Measurements from ENCODE around the gene SPTBN2. TPM values are rescaled to one million over a fixed set of nuclear protein-coding genes. Genes with fewer than 3 reads are reported as not detected.
"Not testable (repeated sequence)": the region's sequence is repeated elsewhere in the genome, so short reads cannot be mapped to it uniquely, and the experiment has no call there.

SPTBN2 gene
- total RNA-seq, 3 donors from 2014 or later (not counting 1 experiment from before 2014, with no cell fraction given) = 1.1 TPM; not detected in 2

DNA sequence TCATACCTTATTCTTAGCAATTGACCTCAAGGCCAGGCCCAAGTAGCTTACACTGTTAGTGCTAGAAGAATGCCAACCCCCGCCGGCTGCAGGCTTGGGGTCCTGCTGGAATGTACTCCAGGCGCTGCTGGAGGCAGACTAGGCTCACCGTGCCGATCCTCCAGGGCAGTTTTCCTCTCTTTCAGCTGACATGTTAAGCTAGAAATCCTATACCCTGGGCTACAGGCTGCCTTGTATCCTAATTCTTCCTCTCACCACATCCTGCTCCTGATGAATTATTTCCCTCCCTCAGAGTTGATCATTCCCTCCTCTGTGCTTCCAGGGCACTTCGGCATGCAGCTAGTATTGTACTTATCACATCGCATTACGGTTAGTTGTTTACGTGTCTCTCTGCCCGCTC, 3.4 kb downstream of the SPTBN2 start:
- WGBS (ENCODE audit: insufficient coverage) = 48% methylated on average over 10 of the region's 10 CpGs
- intact Hi-C loops (cut with micrococcal nuclease) = no loop called here
- DNase-seq (no peak), ATAC-seq (no peak)
- Histone ChIP-seq H3K27ac (ENCODE audit: low read length) (no peak overlapping the region), H3K4me3 (ENCODE audit: low read length) (no peak overlapping the region), H3K36me3 (ENCODE audit: control insufficient read depth, insufficient read depth, low read length) (no peaks in the 10 kb centered on the region), H3K9me3 (ENCODE audit: control insufficient read depth, insufficient read depth, low read length) (no peaks in the 10 kb centered on the region), H3K27me3 (ENCODE audit: control insufficient read depth, insufficient read depth, low read length) (peaks cover 34% of the 10 kb centered on the region), H3K4me1 (ENCODE audit: control insufficient read depth, insufficient read depth, low read length) (peaks cover 13% of the 10 kb centered on the region)
- H3K4me1 Mint-ChIP-seq = peaks cover 11 to 20% of the 10 kb centered on the region in 2 donors
- H3K4me3 Mint-ChIP-seq = no peak overlapping the region
- TF ChIP-seq, protein P1, sequence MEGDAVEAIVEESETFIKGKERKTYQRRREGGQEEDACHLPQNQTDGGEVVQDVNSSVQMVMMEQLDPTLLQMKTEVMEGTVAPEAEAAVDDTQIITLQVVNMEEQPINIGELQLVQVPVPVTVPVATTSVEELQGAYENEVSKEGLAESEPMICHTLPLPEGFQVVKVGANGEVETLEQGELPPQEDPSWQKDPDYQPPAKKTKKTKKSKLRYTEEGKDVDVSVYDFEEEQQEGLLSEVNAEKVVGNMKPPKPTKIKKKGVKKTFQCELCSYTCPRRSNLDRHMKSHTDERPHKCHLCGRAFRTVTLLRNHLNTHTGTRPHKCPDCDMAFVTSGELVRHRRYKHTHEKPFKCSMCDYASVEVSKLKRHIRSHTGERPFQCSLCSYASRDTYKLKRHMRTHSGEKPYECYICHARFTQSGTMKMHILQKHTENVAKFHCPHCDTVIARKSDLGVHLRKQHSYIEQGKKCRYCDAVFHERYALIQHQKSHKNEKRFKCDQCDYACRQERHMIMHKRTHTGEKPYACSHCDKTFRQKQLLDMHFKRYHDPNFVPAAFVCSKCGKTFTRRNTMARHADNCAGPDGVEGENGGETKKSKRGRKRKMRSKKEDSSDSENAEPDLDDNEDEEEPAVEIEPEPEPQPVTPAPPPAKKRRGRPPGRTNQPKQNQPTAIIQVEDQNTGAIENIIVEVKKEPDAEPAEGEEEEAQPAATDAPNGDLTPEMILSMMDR (IDR thresholded peaks at IDR 0.05) = no peak
- peaks cover 33 to 46% of the 10 kb centered on the region in 2 donors for H3K27me3 Mint-ChIP-seq (ENCODE audit: low read depth in 2 of 2)
- no peaks in the 10 kb centered on the region for H3K36me3 Mint-ChIP-seq
- H3K9me3 Mint-ChIP-seq = no peaks in the 10 kb centered on the region
- H3K27ac Mint-ChIP-seq = no peak overlapping the region

DNA sequence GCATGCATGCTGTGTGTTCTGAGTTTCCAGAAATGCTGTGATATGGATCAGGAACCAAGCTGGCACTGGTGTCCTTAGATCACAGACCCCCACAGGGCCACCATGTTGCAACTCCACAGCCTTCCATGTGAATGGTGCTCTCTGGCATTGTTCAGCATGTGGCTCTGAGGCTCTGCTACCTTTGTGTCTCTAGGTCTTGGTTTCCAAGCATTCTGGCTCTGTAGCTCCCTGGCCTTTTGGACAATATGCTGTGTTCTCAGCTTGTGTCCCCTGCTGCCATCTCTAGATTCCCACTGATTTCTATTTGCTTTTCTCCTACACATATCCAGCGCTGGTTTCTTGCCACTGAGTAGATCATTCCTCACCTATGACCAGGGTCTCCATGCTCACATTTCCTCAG, 3.9 kb downstream of the SPTBN2 start:
- H3K27ac Mint-ChIP-seq = no peak overlapping the region
- no peaks in the 10 kb centered on the region for H3K36me3 Mint-ChIP-seq
- Histone ChIP-seq H3K4me1 (ENCODE audit: control insufficient read depth, insufficient read depth, low read length) (peaks cover 16% of the 10 kb centered on the region), H3K9me3 (ENCODE audit: control insufficient read depth, insufficient read depth, low read length) (no peaks in the 10 kb centered on the region), H3K27ac (ENCODE audit: low read length) (no peak overlapping the region), H3K27me3 (ENCODE audit: control insufficient read depth, insufficient read depth, low read length) (peaks cover 34% of the 10 kb centered on the region), H3K4me3 (ENCODE audit: low read length) (no peak overlapping the region), H3K36me3 (ENCODE audit: control insufficient read depth, insufficient read depth, low read length) (no peaks in the 10 kb centered on the region)
- H3K4me1 Mint-ChIP-seq = peaks cover 11 to 26% of the 10 kb centered on the region in 2 donors
- intact Hi-C loops (cut with micrococcal nuclease) = no loop called here
- TF ChIP-seq, protein P1 (IDR thresholded peaks at IDR 0.05) = no peak
- H3K9me3 Mint-ChIP-seq = no peaks in the 10 kb centered on the region
- ATAC-seq (no peak), DNase-seq (no peak)
- peaks cover 33 to 51% of the 10 kb centered on the region in 2 donors for H3K27me3 Mint-ChIP-seq (ENCODE audit: low read depth in 2 of 2)
- WGBS (ENCODE audit: insufficient coverage) = 96% methylated on average over 1 of the region's 1 CpG
- no peak overlapping the region for H3K4me3 Mint-ChIP-seq

DNA sequence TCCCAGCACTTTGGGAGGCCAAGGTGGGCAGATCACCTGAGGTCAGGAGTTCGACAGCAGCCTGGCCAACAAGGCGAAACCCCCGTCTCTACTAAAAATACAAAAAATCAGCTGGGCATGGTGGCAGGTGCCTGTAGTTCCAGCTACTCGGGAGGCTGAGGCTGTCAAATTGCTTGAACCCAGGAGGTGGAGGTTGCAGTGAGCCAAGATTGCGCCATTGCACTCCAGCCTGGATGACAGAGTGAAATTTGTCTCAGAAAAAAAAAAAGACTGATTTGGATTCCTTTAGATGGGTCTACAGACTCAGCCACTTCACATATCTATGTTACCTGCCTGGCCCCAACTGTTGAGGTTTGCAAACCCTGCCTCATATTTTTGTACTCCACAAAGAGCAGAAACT, 4.8 kb downstream of the SPTBN2 start:
- peaks cover 33 to 51% of the 10 kb centered on the region in 2 donors for H3K27me3 Mint-ChIP-seq (ENCODE audit: low read depth in 2 of 2)
- H3K27ac ChIP-seq (ENCODE audit: low read length); ATAC-seq; intact Hi-C loops (cut with micrococcal nuclease); H3K9me3 ChIP-seq (ENCODE audit: control insufficient read depth, insufficient read depth, low read length); H3K4me3 ChIP-seq (ENCODE audit: low read length); H3K9me3 Mint-ChIP-seq; H3K36me3 ChIP-seq (ENCODE audit: control insufficient read depth, insufficient read depth, low read length); H3K36me3 Mint-ChIP-seq; DNase-seq; H3K4me3 Mint-ChIP-seq; H3K27ac Mint-ChIP-seq: not testable (repeated sequence)
- peaks cover 27% of the 10 kb centered on the region for H3K27me3 ChIP-seq (ENCODE audit: control insufficient read depth, insufficient read depth, low read length)
- peaks cover 25% of the 10 kb centered on the region for H3K4me1 ChIP-seq (ENCODE audit: control insufficient read depth, insufficient read depth, low read length)
- peaks cover 11 to 27% of the 10 kb centered on the region in 2 donors for H3K4me1 Mint-ChIP-seq
- 86% methylated on average over 5 of the region's 5 CpGs for WGBS (ENCODE audit: insufficient coverage)

DNA sequence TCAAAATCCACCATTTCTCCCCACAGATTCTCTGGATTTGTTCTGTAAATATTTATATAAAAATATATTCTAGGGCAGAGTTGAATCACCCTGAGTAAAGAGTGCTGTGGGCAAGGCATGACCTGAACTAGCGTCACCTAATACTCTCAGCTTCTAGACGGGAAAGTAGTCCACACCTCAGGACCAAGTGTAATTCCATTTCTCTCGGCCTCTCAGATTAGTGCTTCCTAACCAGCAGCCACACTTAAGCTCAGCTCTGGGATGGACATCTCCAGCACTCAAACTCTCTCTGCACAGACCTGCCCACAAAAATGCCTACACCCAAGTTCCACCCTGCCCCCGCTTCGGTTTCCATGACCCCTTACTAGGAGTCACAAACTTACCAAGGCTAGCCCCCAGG, 5.3 kb downstream of the SPTBN2 start:
- peaks cover 28 to 46% of the 10 kb centered on the region in 2 donors for H3K27me3 Mint-ChIP-seq (ENCODE audit: low read depth in 2 of 2)
- 95% methylated on average over 5 of the region's 5 CpGs for WGBS (ENCODE audit: insufficient coverage)
- H3K9me3 Mint-ChIP-seq = no peaks in the 10 kb centered on the region
- no peaks in the 10 kb centered on the region for H3K9me3 ChIP-seq (ENCODE audit: control insufficient read depth, insufficient read depth, low read length)
- no peak overlapping the region for H3K4me3 Mint-ChIP-seq
- peaks cover 8 to 24% of the 10 kb centered on the region in 2 donors for H3K4me1 Mint-ChIP-seq
- intact Hi-C loops (cut with micrococcal nuclease) = no loop called here
- ATAC-seq (no peak), DNase-seq (no peak)
- TF ChIP-seq, protein P1 (IDR thresholded peaks at IDR 0.05) = no peak
- no peak overlapping the region for H3K4me3 ChIP-seq (ENCODE audit: low read length)
- no peaks in the 10 kb centered on the region for H3K36me3 Mint-ChIP-seq
- no peaks in the 10 kb centered on the region for H3K36me3 ChIP-seq (ENCODE audit: control insufficient read depth, insufficient read depth, low read length)
- no peak overlapping the region for H3K27ac Mint-ChIP-seq
- H3K4me1 ChIP-seq (ENCODE audit: control insufficient read depth, insufficient read depth, low read length) = peaks cover 24% of the 10 kb centered on the region
- no peak overlapping the region for H3K27ac ChIP-seq (ENCODE audit: low read length)
- peaks cover 23% of the 10 kb centered on the region for H3K27me3 ChIP-seq (ENCODE audit: control insufficient read depth, insufficient read depth, low read length)
